ENCODE data around the gene ASAP2. TPM values are rescaled to one million over a fixed set of nuclear protein-coding genes. Genes with fewer than 3 reads are reported as not detected.

The ASAP2 gene
- total RNA-seq, 2 experiments from 2014 or later: 0.16 TPM; not detected in 1

DNA sequence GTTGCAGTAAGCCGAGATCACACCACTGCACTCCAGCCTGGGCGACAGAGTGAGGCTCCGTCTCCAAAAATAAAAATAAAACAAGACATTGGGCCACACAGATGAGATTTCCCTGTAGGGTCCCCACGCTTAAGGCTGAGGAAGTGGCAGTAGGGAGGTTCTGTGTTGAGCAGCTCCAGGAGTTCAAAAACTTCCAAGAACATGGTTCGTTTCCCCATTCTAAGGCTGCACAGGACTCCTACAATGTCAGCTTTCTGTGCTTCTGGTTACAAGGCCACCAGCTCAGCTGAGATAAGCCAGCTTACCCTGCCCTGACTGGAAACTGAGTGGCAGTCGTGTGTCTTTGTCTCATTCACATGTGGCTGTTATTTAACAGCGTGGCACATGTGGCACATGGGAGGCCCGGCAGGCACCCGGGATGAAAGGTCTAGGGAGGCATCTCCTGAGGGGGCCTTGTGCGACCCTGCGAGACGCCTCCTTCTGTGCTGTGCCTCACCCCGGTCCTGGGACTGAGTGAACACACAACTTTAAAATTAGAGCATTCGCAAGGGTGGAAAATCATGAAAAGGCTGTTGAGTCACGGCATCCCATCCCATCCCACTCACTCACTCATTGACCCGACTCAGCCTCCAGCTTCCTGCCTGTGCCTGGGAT lies 209.0 kb downstream of the ASAP2 start:
- intact Hi-C loops (cut with DNase I, micrococcal nuclease): no loop called here
- ChIA-PET CTCF (no interaction called here), POLR2A (no interaction called here)
- Histone ChIP-seq H3K4me1 (ENCODE audit: insufficient read depth, low read length) (peaks cover 13% of the 10 kb centered on the region), H3K9me3 (ENCODE audit: control insufficient read depth in 1 of 2, insufficient read depth in 1 of 2, low read length in 2 of 2) (no peaks in the 10 kb centered on the region), H3K36me3 (ENCODE audit: insufficient read depth, low read length) (peaks cover 43% of the 10 kb centered on the region), H3K27me3 (ENCODE audit: control insufficient read depth in 1 of 2, insufficient read depth in 2 of 2, low read length in 2 of 2) (no peaks in the 10 kb centered on the region), H3K27ac (ENCODE audit: low read depth in 1 of 2, low read length in 2 of 2) (no peak overlapping the region), H3K4me3 (ENCODE audit: low read length) (no peak overlapping the region)
- no peak for ATAC-seq (ENCODE audit: poor library complexity)
- no peak for DNase-seq
- H3K36me3 Mint-ChIP-seq (ENCODE audit: low read depth): peaks cover 57% of the 10 kb centered on the region
- no peak overlapping the region for H3K4me3 Mint-ChIP-seq
- H3K27me3 Mint-ChIP-seq: no peaks in the 10 kb centered on the region
- H3K27ac Mint-ChIP-seq: no peak overlapping the region
- H3K4me1 Mint-ChIP-seq (ENCODE audit: low read depth): peaks cover 32% of the 10 kb centered on the region
- no peaks in the 10 kb centered on the region for H3K9me3 Mint-ChIP-seq
- TF ChIP-seq, protein P1, sequence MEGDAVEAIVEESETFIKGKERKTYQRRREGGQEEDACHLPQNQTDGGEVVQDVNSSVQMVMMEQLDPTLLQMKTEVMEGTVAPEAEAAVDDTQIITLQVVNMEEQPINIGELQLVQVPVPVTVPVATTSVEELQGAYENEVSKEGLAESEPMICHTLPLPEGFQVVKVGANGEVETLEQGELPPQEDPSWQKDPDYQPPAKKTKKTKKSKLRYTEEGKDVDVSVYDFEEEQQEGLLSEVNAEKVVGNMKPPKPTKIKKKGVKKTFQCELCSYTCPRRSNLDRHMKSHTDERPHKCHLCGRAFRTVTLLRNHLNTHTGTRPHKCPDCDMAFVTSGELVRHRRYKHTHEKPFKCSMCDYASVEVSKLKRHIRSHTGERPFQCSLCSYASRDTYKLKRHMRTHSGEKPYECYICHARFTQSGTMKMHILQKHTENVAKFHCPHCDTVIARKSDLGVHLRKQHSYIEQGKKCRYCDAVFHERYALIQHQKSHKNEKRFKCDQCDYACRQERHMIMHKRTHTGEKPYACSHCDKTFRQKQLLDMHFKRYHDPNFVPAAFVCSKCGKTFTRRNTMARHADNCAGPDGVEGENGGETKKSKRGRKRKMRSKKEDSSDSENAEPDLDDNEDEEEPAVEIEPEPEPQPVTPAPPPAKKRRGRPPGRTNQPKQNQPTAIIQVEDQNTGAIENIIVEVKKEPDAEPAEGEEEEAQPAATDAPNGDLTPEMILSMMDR (IDR thresholded peaks at IDR 0.05): no peak

DNA sequence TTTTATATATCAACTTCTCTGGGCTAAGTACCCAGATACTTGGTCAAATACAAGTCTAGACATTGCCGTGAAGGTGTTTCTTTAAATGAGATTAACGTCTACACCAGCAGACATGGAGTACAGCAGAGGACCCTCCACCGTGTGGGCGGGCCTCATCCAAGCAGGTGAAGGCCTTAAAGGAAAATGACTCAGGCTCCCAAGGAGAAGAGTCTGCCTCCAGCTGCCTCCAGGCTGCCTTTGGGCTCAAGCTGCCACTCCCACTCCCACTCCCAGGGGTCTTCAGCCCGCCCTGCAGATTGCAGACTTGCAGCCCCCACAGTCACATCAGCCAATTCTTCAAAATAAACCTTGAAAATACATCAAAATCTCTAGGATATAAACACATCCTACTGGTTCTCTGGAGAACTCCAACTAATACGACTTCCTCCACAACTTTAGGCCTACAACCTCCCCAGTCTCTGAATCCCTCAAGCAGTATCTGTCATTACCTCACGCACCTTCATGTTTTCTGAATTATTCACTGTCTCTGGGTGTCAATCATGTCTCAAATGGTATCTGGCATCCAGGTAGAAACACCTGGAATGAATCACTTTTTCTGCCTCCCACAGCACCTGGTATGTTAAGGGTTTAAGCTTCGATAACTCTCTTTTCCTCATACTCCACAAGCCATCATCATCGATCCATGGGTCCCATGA lies 209.8 kb downstream of the ASAP2 start:
- no peak overlapping the region for H3K27ac Mint-ChIP-seq
- POLR2A ChIA-PET: no interaction called here
- no peak for ATAC-seq (ENCODE audit: poor library complexity)

DNA sequence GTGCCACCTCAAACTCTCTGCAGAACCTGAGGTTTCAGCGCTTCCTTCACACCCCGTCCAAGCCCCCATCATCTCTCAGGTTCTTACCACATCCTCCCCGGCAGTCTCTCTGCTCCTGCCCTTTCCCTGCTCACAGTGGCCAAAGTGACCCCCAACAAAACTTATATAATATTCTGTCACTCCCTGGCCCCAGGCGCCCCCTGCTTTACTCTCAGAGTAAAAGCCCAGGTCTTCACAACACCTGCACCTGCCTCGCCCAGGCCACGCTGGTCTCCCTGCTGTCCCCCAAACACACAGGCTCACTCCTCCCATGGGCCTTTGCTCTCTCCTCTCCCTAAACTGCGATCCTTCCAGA lies 210.3 kb downstream of the ASAP2 start:
- Mint-ChIP-seq H3K36me3 (ENCODE audit: low read depth) (peaks cover 47% of the 10 kb centered on the region), H3K4me3 (no peak overlapping the region), H3K27ac (no peak overlapping the region), H3K9me3 (no peaks in the 10 kb centered on the region), H3K4me1 (ENCODE audit: low read depth) (peaks cover 39% of the 10 kb centered on the region), H3K27me3 (no peaks in the 10 kb centered on the region)
- DNase-seq: no peak
- CTCF ChIA-PET: no interaction called here
- no peaks in the 10 kb centered on the region for H3K9me3 ChIP-seq (ENCODE audit: control insufficient read depth in 1 of 2, insufficient read depth in 1 of 2, low read length in 2 of 2)
- TF ChIP-seq, protein P1 (IDR thresholded peaks at IDR 0.05): no peak
- no peak overlapping the region for H3K27ac ChIP-seq (ENCODE audit: low read depth in 1 of 2, low read length in 2 of 2)
- no peak for ATAC-seq (ENCODE audit: poor library complexity)
- no peaks in the 10 kb centered on the region for H3K27me3 ChIP-seq (ENCODE audit: control insufficient read depth in 1 of 2, insufficient read depth in 2 of 2, low read length in 2 of 2)
- H3K4me3 ChIP-seq (ENCODE audit: low read length): no peak overlapping the region
- POLR2A ChIA-PET: no interaction called here
- intact Hi-C loops (cut with DNase I, micrococcal nuclease): no loop called here
- peaks cover 41% of the 10 kb centered on the region for H3K36me3 ChIP-seq (ENCODE audit: insufficient read depth, low read length)
- peaks cover 21% of the 10 kb centered on the region for H3K4me1 ChIP-seq (ENCODE audit: insufficient read depth, low read length)

More for the DNA sequence above, 209.8 kb downstream of the ASAP2 start:
- Histone ChIP-seq H3K4me1 (ENCODE audit: insufficient read depth, low read length) (peaks cover 16% of the 10 kb centered on the region), H3K27ac (ENCODE audit: low read depth in 1 of 2, low read length in 2 of 2) (no peak overlapping the region), H3K9me3 (ENCODE audit: control insufficient read depth in 1 of 2, insufficient read depth in 1 of 2, low read length in 2 of 2) (no peaks in the 10 kb centered on the region), H3K27me3 (ENCODE audit: control insufficient read depth in 1 of 2, insufficient read depth in 2 of 2, low read length in 2 of 2) (no peaks in the 10 kb centered on the region), H3K4me3 (ENCODE audit: low read length) (no peak overlapping the region), H3K36me3 (ENCODE audit: insufficient read depth, low read length) (peaks cover 41% of the 10 kb centered on the region)
- Mint-ChIP-seq H3K4me1 (ENCODE audit: low read depth) (peaks cover 34% of the 10 kb centered on the region), H3K9me3 (no peaks in the 10 kb centered on the region), H3K4me3 (no peak overlapping the region), H3K27me3 (no peaks in the 10 kb centered on the region), H3K36me3 (ENCODE audit: low read depth) (peaks cover 49% of the 10 kb centered on the region)
- intact Hi-C loops (cut with DNase I, micrococcal nuclease): no loop called here
- DNase-seq: no peak
- TF ChIP-seq, protein P1 (IDR thresholded peaks at IDR 0.05): no peak
- CTCF ChIA-PET: no interaction called here
